RKO (cell line): ENCODE data around the gene ANKRD9.
A peak's percentile ranks its signal among the peaks of the same experiment; 100 is the strongest.
"Not testable (repeated sequence)": the region's sequence is repeated elsewhere in the genome, so short reads cannot be mapped to it uniquely, and the experiment has no call there.

Experiments
- DNase-seq: peaks from one replicate; pipeline ENCODE4 v3.0.0-alpha.2; 2016; ENCODE audit warnings: low spot score

The ANKRD9 gene

DNA sequence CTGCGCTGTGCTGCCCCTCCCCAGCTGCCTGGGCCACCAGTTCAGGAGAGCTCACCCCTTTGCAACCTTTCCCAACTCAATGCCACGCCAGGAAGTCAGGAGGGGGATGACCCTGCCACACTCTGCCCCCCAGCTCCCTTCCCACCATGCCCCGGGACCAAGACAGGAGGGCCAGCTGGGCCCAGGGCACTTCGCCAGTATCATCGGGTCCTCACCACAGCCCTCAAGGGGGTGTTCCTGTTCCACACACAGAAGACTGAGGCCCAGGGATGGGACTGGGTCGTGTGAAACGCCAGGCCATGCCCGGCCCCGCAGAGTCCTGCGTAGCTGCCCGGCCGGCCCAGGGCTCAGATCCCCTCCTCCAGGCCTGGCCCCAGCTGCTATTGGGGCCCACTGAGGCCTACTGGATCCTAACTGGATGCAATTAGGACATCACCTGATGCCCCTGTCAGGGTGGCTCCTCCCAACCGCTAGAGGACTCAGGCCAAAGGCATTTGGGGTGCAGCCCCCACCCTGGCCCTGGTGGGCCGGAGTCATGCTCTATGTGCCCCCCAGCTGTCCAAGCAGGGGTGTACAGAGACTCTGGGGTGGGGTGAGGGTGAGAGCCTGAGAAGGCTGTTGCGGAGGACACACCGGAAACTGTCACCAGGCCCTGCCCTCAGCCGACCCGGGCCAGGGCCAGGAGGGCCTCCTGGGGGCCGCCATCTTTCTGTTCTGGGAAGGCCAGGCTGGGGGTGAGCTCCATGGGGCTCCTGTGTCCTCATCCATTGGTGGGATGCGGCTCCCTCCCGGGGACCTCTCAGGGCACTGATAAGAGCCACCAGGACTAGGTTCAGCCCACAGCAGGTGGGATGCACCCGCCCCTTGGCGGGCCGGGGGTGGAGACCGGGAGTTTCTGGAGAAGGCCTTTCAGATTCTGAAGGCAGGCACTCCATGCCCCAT lies 29.3 kb upstream of the ANKRD9 start:
- no peak for DNase-seq

DNA sequence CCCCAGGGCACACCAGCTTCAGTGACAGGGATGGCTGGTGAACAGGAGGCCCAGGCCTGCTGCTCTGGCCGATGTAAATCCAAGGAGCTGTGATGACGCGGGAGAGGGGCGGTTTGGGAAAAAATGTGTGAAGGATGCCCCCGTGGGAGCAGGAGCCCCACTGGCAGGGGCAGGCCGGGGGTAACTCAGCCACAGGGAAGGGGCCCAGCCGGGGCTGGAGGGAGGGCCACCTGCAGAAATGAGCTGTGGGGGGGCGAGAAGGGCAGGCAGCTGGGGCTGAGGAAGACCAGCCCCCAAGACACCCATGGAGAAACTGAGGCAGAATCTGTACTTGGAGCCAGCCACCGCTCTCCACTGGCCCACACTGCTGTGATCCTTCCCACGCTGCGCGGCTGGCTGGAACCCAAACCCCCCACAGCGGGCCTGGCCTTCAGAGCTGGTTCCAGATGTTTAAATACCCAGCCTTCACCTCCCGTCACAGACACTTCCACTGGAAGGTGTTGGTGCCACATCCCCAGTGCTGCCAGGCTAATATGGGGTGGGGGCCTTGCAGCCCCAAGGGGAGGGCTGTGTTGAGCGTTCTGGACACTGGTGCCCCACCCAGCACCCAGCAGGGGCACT lies 28.5 kb upstream of the ANKRD9 start:
- no peak for DNase-seq

DNA sequence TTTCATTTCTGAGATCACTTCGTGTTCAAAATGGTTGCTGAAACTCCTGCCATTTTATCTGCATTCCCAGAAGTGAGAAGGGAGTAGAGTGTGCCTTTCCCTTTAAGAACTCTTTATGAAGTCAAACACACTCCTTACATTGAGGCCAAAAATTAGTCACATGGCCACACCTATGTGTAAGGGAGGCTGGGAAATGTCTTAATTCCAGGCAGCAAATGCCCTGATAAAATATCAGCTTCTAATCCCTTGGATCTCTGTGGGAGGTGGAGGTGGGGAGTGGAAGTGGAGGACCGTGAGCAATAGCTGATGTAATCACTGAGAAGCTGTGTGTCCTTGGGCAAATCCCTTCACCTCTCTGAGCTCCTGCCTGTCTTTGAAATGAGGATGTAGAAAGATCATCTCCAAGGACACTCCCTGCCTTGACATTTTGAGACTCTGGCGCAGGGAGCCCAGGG lies 22.7 kb upstream of the ANKRD9 start:
- DNase-seq = peak; percentile 42

DNA sequence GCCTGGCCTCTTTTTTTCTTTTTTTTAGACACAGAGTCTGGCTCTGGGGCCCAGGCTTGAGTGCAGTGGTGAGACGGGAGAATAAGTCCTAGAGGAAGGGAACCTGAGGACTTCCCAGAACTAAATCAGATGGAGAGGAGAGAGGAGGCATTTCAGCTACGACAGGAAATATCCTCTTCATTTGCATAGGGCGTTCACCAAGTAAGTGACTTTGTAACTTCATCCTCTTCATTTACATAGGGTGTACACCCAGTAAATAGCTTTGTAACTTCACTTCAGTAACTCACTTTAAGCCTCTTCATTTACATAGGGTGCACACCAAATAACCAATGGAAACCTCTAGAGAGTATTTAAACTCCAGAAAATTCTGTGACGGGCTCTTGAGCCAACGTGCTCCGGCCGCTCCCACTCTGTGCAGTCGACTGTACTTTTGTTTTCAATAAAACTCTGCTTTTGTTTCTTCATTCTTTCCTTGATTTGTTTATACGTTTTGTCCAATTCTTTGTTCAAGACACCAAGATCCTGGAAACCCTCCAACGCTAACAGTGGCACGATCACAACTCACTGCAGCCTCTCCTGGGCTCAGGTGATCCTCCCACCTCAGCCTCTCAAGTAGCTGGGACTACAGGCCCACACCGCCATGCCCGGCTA lies 21.4 kb upstream of the ANKRD9 start:
- peak; percentile 29 for DNase-seq

DNA sequence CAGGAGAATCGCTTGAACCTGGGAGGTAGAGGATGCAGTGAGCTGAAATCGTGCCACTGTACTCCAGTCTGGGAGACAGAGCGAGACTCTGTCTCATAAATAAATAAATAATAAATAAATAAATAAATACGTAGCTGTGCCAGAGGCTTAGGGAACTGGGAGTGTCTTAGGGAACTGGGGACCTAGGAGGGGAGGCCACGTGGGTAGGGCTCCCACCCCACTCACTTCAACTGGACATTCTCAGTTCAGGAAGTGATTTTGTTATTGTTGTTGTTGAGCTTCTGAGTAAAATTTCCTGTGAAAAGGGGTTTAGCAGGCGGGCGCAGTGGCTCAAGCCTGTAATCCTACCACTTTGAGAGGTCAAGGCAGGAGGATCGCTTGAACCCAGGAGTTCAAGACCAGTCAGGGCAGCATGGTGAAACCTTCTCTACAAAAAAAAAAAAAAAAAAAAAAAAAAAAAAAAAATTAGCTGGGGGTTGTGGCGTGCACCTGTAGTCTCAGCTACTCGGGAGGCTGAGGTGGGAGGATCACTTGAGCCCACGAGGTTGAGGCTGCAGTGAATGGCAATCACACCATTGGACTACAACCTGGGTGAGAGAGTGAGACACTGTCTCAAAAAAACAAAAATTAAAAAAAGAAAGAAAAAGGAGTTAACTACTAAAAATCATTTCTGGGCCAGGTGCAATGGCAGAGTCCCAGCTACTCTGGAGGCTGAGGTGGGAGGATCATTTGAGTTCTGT lies 19.0 kb upstream of the ANKRD9 start:
- DNase-seq = no peak

DNA sequence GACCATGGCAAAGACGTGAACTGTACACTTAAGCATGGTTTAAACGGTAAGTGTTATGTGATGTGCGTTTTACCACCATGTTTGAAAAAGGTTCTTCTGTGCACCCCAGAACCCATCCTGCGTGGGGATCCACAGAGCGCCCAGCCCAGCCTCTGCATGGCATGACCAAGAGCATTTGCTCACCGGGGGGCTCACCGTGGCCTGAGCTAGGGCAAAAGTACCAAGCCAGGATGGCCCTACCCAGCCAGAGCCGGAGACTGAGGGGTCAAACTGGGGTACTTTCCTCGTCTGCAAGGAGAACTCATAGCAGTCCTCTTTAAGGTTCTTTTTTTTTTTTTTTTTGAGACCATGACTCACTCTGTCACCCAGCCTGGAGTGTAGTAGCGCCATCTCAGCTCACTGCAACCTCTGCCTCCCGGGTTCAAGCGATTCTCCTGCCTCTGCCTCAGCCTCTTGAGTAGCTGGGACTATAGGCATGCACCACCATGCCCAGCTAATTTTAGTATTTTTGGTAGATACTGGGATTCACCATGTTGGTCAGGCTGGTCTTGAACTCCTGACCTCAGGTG lies 16.4 kb upstream of the ANKRD9 start:
- DNase-seq = no peak

DNA sequence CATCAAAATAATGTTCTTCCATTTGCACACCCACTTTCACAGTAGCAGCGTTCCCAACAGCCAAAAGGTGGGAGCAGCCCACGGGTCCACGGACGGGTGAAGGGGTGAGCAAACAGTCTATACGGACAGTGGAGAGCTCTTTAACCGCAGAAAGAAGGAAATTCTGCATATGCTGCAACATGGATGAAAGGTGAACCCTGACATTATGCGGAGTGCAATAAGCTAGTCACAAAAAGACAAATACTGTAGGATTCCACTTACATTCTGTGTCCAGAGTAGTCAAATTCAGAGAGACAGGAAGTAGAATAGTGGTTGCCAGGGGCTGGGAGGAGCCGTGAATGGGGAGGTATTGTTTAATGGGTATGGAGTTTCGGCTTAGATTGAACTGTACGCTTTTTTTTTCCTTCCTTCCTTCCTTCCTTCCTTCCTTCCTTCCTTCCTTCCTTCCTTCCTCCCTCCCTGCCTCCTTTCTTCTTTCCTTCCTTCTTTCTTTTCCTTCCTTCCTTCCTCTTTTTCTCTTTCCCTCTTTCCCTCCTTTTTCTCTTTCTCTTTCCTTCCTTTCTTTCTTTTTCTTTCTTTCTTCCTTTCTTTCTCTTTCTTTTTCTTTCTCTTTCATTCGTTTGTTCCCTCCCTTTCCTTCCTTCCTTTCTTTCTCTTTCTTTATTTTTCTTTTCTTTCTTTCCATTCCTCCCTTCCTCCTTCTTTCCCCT lies 15.8 kb upstream of the ANKRD9 start:
- DNase-seq = peak; percentile 78

DNA sequence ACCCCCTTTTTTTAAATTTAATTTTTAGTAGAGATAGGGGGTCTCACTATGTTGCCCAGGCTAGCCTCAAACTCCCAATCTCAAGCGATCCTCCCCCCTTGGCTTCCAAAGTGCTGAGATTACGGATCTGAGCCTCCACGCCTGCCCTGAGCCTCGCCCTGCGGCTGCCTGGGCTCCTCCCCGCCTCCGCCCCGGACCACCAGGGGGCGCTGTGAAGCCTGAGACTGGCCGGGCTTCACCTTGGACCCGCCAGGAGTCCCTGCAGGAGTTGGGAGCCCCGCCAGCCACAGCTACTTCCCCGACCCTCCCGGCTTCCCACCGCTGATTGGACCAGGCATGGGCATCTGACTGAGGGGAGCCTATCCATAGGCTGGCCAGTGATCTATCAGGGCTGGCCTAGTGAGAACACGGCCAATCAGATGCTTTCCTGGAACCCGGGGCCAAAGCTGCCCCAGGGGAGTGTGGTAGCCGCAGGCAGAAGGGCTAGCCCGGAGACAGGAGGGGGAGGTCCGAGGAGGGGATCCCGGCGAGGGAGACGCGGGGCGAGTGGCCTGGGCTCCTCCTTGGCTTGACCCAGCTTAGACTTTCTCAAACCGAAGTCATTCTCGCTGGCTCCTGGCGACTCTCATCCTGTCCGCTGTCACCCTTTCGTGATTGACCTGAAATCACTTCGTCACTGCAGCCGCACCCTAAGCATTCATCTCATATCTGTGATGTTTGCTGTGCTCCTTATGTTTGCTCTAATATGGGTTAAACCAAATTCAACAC lies 15.1 kb upstream of the ANKRD9 start:
- DNase-seq = peak; percentile 99

DNA sequence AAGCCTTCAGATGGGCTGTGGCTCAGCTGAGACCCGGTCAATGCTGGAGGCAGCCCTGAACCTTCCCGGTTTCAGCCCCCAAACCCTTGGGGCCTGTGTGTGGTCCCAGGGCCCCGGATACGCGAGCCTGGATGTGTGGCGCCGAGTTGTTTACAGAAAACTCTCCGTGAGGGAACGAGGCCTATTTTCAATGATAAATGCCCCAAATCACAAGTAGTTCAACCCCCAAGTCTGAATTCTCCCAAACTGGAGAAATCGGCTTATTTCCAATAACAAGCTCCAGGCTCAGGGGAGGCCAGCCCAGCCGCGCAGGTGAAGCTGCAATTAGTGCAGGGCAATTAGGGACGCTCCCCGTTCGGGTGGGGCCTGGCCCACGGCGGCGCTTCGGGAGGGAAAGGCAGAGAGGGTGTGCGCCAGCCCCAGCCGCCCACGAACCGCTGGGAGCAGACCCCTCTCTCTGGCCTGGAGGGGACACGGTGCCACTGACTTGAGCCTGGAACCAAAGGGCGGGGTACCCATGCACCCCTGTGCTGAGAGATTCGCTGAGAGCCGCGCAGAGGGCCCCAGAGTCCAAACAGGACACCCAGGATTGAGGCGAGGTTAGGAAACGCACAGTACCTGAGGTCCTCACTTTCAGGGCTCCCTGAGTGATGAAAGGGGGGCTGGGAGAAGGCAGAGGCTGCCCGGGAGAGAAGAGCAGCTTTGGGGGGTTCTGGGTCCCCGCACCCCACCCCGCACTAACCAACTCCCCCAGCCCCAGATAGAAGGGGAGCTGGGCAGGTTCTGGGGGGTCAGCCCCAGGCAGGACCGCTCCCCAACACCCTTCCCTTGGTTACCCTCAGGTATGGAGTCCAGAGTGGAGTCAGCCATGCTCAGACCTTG lies 14.2 kb upstream of the ANKRD9 start:
- DNase-seq = no peak

DNA sequence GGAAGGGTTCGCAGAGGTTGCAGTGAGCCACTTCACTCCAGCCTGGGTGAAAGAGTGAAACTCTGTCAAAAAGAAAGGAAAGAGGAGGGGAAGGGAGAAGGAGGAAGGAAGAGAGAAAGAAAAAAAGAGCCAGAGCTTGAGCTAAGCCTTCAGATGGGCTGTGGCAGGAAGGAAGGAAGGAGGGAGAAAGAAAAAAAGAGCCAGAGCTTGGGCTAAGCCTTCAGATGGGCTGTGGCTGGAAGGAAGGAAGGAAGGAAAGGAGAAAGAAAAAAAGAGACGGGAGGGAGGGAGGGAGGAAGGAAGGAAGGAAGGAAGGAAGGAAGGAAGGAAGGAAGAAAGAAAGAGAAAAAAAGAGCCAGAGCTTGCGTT lies 13.6 kb upstream of the ANKRD9 start:
- DNase-seq = no peak

DNA sequence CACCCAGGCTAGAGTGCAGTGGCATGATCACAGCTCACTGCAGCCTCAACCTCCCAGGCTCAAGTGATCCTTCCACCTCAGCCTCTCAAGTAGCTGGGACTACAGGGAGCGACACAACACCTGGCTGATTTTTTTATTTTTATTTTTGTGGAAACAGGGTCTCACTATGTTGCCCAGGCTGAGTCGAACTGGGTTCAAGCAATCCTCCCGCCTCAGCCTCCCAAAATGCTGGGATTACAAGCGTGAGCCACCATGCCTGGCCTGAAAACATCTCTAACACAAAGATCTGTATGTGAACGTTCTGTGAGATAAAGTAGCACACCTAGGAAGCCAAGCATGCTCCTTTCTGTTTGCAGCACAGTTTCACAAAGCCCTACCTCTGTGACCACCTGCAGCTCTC lies 10.1 kb upstream of the ANKRD9 start:
- not testable (repeated sequence) for DNase-seq

DNA sequence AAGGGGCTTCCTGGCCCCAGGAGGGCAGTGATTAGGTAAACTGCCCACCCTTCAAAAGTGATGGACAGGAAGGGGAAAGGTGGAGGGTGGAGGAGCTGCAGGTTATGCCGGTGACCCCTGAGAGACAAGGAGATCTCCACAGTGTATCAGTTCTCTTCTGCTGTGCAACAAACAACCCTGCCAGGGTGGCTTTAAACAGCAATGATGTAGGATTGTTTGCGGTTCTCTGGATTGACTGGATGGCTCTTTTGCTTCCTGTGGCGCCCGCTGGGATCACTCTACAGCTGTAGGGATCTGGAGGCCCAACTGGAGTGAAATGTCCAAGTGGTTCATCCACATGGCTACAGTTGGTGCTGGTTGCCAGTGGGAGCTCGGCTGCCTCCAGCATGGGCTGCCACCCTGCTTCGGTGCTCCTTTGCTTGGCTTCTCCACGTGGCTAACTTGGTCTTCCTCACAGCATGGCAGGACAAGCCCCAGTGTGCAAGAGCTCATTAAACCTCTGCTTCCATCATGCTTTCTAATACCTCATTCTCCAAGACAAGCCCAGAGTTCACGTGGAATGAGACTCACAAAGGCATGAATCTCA lies 8.6 kb upstream of the ANKRD9 start:
- DNase-seq = no peak

DNA sequence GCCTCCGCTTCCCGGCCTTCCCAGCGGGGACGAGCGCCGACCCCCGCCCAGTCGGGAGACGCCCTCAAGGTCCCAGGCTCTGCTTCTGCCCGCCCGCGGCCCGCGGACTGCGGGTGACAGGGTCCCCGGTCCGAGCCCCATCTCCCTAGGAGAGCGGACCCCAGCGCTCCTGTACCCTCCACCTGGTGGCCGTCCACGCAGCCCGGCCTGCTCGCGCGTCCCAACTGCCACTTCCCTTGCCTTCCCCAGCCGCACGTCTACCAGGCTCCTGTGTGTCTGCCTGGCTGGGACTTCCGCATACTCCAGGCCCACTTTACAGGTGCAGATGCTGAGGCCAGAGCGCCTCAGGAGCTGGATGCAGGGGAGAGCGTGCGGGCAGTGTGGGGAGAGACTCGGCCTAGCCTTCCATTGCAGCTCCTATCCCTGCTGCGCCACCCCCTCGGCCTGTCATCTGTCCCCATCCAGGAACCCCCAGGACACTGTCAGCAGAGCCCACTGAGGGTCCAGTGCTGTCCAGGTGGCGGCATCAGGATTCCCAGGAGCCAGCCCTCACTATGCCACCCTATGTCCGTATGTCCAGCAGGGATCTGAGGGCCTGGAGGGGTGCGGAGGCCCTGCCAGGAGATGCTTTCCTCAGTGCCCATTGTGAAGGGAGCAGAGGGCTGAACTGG lies 8.0 kb upstream of the ANKRD9 start:
- no peak for DNase-seq

DNA sequence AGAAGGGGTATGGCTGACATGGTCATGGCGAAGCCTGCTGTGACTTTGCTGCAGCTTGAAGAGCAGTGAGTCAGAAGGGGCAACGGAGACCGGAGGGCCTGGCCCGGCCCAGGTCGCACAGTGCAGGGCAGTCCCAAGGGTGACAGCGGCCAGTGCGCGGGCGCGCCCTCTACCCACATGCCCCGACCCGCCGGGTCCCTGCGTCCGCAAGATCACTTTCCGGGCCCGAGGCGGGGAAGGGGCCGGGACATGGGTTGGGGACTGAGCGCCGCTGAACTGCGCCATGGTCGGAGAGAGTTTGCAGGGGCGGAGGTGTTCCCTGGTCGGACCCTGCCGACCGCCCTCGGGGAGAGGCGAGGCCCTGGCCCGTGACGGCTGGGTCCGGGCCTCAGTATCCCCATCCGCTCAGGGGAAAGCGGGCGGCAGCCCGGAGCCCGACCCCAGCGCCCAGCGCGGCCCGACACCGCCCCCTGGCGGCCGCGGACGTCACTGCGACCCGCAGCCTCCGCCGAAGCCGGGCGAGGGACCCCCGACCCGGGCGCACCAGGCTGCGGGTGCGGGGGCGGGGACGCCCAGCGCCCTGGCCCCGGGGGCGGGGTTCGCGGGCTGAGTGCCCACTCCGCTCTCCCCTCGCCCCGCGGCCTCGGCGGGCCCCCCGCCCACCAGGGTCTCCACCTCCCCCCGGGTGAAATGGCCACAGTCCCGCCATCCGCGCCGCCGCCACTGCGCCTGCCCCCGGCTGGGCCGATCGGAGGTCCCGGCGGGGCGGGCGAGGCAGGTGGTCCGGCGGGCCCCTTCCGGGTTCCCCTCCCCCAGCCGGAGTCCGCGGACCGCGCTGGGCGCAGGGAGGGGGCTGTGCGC lies 7.2 kb upstream of the ANKRD9 start:
- peak; percentile 72 for DNase-seq

DNA sequence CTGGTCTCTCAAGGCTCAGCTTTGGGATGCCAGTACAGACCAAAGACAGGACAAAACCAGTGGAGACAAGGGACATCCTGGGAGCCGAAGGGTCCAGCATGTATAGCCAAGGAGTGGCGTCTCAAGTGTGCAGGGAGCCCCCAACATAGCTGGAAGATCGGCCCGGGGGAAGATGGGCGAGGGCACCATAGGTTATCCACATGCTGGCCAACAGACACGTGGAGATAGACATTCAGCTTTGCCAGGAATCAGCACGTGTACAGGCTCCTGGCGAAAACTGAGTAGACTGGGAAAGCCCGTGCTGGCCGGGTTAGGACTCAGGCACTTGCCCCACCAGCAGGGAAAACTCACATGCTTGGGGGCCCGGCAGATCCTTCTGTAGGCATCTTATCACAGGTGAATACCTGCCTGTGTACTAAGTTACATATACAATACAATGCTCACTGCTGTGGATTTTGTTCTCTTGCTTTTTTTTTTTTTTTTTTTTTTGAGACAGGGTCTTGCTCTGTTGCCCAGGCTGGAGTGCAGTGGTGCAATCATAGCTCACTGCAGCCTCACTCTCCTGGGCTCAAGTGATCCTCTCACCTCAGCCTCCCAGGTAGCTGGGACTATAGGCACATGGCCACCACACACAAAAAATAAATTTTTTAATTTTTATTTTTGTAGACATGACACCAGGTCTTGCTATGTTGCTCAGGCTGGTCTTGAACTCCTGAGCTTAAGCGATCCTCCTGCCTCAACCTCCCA lies 5.6 kb upstream of the ANKRD9 start:
- DNase-seq = no peak

DNA sequence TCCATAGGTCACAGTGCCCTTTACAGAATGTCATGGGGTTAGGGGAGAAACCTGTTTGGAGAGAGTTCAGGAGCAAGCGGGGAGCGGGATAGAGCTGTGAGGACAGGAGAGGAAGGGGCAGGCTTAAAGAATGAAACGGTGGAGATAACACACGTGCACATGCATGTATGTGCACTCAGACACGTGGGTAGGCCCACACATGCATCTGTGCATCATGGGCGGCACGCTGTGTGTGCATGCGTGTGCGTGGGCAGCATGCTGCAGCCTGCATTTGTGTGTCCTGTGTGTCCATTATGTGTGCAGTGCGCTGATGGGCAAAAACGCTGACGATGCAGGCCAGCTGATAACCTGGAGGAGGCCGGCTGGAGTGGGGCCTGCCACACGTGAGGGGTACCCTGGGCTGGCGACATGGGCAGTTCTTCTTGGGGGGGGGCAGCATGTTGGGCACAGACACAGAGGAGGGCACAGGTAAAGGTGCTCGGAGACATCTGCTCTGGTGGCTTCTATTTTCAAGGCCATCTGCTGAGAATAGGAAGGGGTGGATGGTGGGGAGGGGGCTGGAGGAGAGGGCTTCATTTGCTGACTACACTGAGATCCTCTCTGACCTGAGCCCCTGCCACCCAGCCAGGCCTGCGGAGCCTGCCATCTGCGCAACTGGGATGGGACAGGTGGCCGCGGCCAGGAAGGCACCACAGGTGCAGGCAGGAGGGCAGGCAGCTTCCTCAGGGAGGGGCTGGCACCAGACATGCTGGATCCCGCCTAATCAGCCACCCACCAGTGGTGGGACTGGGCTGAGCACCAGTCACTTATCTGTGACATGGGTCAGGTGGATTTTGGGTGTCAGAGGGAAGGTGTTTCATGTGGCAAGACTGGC lies 4.6 kb upstream of the ANKRD9 start:
- no peak for DNase-seq
